Glomerular visceral epithelial cell (primary cell): ENCODE results near the gene PAMR1.
"Not testable (repeated sequence)": the region's sequence is repeated elsewhere in the genome, so short reads cannot be mapped to it uniquely, and the experiment has no call there.

Experiments used
- DNase-seq: peaks from one replicate; pipeline ENCODE4 v3.0.0-alpha.2; 2016; ENCODE audit errors: extremely low spot score

Gene PAMR1

GRCh38 chr11:35543481-35543880 is 18.1 kb upstream of the PAMR1 start:
- peak; percentile 34 for DNase-seq

DNA sequence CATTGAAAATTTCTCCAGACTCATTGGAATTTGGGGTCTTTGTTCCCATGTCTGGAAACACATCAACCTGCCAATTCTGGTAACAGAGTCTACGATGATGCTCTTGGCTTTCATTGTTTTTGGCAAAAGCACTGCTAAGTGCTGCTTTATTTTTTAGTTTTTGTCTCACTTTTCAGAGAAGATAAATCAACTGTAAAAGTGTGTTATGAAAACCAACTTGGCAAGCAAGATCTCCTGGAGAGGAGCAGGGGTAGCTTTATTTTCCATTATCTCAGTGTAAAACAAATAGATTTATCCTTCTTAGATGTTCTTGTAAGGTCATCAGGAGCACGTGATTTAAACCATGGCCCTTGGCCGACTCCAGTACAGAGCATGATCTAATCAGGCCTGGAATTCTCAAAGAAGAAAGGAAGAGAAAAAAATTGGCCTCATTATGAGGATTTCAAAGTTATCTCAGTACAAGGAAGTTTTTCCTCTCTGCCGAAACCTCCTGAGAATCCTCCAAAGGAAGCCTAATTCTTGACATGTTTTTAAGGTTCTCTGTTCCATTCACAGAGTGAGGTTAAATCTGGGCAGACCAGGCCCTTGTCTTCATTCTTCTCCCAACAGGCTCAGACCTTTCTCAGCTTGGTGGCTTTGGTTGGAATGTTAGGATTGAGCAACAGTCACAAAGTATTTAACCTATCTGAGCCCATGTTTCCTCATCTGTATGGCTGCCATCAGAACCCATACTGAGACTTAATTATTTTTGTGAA is 16.4 kb upstream of the PAMR1 start:
- DNase-seq: peak; percentile 47

GRCh38 chr11:35540526-35540925 is 15.1 kb upstream of the PAMR1 start:
- DNase-seq: peak; percentile 43

DNA sequence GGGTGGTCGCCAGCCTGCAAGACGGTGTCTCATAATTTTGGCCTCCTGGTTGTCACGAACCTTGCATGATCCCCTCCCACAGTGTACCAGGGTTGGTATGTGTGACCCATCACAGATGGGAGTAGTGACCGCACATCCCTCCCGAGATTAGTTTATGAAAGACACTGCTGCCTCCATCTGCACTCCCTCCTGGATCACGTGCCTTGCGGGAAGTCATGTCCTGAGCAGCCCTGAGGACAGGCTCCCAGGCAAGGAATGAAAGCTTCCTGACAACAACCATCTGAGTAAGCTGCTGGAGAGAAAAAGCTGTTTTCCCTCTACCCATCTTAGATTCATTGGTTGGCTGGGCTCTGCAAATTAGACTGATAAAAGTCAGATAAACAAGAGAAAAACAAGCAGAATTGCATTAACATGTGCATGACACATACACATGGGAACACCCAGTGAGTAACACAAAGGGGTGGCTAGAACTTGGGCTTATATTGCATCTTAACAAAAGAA is 14.4 kb upstream of the PAMR1 start:
- no peak for DNase-seq

- no peak for DNase-seq
Observed at GRCh38 chr11:35539256-35539655, 13.8 kb upstream of the PAMR1 start.

GRCh38 chr11:35536470-35536869 is 11.1 kb upstream of the PAMR1 start:
- no peak for DNase-seq

- DNase-seq: no peak
Observed at GRCh38 chr11:35531246-35531645, 5.8 kb upstream of the PAMR1 start.

DNA sequence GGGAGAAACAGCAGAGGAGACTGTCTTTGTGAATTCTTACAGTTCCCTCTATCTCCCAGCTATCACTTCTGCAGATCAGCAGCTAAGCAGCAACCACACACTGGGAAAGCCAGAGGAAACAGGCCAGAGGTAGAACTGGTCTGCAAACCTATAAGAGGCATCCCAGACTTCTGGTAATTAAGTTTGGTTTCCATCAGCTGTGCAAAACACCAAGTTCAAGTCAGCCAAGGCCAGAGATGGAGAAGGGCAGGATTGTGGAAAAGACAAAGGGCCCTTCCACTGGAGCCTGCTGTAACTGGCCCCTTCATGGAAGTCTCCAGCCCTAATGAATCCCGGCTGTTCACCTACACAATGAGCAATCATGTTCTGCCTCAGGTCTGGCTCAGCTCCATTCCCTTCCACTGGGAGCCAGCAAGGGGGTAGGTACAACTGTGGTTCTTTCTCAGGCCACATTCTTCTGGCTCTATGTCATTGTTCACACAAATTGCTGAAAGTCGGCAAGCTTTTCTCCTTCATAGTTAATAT is 4.6 kb upstream of the PAMR1 start:
- DNase-seq: peak; percentile 84

DNA sequence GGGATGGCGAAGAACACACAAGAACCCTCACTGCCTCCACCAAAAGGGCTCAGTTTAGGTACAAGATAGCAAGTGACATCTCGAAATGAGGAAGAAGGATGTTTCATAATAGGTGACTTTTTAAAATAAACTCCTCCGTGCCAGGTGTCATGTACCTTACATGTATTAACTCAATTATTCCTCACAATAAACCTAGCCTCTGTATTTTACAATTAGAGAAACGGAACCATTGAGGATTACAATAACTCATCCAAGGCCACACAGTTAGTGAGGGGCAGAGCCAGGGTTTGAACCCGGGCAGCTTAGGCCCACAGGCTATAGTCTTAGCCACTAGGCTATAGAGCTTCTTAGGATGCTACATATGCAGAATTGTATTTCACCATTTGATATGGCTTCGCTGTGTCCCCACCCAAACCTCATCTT is 965 bp upstream of the PAMR1 start:
- no peak for DNase-seq

DNA sequence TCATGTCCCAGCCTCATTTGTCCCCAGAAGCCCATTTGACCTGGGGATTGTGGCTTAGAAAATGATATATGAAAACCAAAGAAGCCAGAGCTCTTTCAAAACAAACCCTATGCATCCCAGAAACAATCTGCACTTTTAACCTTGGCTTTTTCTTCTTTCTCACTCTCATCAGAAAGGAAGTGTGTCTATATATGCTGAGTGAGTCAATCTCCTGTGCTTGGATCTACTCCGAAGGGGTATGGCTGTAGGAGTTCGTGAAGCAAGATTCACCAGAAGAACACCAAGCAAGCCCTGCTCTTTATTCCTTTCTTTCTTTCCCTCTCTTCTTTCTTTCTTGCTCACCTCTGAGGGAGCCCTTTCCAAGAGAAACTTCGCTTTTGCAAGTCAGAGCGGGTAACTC is 636 bp downstream of the PAMR1 start:
- DNase-seq: no peak

DNA sequence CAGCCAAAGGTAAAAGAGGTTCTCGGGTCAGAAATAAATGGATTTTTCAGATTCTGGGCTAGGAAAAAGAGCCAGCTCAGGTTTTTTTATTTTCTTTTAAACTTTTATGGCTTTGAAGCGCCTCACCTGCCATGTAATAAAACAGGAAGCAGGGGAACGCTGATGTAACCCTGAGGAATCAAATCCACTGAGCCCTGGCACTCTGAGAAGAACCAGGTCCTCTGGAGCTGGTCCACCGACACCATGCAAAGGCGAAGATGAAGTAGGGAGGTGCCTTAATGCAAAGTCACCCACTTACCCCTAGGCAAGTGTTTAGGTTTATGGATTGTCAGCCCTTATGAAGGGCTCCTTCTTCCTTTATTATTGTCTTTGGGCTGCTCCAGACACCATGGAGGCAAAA is 1.6 kb downstream of the PAMR1 start:
- DNase-seq: no peak

GRCh38 chr11:35523331-35523768 is 2.1 kb downstream of the PAMR1 start:
- DNase-seq: no peak

- not testable (repeated sequence) for DNase-seq
Observed at GRCh38 chr11:35522091-35522490, 3.3 kb downstream of the PAMR1 start.

DNA sequence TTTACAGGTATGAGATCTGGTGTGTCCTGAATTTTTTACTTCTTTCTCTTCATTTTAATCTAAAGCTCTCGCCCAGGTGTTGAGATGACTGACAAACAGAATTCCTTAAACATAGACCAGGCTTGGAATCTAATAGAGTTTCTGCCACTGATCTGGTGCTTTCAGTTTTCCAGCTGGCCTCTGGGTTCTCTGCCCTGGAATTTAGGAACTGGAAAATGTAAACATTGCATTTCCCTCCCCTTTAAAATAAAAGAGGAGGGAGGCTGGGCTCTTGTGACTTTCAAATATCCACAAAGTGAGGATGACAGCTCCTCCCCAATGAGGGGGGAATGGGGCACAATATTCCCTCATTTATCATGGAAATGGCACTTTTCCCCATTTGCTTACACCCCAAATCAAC is 5.0 kb downstream of the PAMR1 start:
- DNase-seq: no peak

GRCh38 chr11:35518766-35519165 is 6.7 kb downstream of the PAMR1 start:
- DNase-seq: no peak

DNA sequence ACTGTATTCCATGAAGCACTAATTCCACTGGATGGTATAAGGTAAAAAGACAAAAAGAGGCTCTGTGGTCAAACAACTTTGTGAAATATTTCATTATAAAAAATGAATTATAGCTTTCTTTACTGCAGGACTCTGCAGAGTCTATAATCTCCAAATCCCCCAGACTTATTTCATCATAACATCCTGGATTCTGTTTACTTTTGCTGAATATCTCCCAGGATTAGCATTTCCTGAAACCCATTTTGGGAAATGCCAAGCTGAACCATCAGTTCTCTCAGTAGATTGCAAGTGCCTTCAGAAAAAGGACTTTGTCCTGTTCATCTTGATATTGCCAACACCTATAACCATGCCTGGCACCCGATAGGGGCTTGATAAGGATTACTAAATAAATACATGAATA is 7.9 kb downstream of the PAMR1 start:
- no peak for DNase-seq

DNA sequence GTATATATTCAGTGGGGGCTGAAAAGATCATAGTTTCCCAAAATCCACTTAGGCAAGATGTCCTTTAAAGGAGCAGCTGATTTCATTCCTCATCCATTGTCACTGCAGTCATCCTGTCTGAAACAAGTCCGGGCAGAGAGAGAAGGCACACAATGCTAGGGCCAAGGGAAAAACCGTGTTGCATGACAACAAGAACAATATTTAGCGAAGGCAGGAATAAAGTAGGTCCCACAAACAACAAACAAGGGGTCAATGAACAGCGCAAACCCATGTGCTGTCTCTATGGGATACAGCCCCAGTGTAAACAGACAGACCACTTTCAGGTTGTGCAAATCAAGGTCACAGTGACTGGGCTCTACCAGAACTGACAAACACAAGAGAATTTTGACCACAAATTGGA is 9.0 kb downstream of the PAMR1 start:
- no peak for DNase-seq

GRCh38 chr11:35515224-35515623 is 10.2 kb downstream of the PAMR1 start:
- peak; percentile 26 for DNase-seq

DNA sequence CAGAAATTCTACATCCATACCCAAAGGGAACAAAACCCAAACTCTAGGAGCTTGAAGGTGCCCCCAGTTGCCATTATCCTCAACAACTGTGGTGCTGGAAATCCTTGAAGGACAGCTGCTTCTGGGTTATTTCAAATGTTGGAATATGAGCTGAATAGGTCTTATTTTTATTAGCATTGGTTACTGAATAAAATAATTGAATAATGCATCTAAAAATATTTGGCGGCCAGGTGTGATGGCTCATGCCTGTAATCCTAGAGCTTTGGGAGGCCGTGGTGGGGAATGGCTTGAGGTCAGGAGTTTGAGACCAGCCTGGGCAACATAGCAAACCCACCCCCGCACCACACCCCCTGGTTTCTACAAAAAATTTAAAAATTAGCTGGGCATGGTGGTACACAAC is 10.9 kb downstream of the PAMR1 start:
- DNase-seq: no peak

DNA sequence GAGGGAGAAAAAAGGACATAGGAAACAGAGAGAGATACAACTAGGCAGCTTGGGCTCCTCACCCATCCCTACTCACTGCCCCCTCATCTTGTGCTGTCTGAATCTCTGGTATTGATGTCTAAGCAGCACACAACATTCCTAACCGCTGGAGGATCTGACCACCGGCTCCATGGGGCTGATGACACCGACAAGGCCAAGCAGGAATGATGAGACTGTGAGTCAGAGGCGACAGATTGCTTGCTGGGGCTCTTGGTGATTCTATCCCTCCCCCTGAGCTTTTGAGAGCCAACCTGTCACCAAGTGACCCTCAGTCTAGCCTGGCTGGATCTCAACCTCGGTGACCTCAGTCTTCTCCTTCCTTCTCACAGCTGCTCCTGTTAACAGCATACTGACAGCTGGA is 13.8 kb downstream of the PAMR1 start:
- DNase-seq: peak; percentile 75

DNA sequence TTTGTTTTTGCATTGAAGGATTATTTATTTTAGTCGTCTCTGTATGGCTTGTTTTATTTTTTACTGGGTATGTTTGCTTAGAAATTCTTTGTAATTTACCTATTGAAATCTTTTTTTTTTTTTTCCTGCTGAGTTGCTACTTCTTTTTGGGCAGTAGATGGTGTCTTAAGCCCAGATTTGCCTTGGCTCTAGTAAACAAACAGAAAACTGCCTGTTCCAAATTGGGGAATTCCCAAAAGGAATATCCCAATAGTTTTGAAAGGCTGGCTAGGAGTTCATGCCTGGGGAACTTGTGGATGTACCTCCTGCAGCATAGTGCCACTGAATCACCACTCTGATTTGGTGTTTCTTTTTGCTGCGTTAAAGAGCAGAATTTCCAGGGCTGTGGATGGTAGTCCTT is 17.7 kb downstream of the PAMR1 start:
- no peak for DNase-seq

GRCh38 chr11:35501776-35502175 is 23.6 kb downstream of the PAMR1 start:
- no peak for DNase-seq

GRCh38 chr11:35500744-35501143 is 24.7 kb downstream of the PAMR1 start:
- DNase-seq: no peak

DNA sequence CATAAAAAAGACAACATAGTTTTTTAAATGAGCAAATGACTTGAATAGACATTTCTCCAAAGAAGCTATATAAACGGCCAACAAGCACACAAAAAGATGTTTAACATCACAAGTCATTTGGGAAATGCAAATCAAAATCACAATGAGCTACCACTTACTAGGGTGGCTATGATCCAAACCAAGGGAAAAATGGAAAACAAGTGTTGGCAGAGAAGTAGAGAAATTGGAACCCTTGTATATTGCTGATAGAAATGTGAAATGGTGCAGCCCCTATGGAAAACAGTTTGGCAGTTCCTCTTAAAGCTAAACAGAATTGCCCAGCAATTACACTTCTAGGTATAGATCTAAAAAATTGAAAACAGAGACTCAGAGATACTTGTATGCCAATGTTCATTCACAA is 29.0 kb downstream of the PAMR1 start:
- no peak for DNase-seq
